C4-2B (cell line): ENCODE data around the gene ATAD3C.

Source experiments
- CTCF ChIP-seq: fragments of 450-650 bp; conservative IDR thresholded peaks from 2 replicates; pipeline ENCODE4 v1.5.1; 2017; ENCODE audit warnings: mild to moderate bottlenecking
- ZFX ChIP-seq: fragments of 450-650 bp; IDR thresholded peaks from 2 replicates; pipeline ENCODE4 v1.6.1; 2017

- no peak for TF ChIP-seq ZFX
- TF ChIP-seq CTCF: no peak
Measured at GRCh38 chr1:1517973-1518620, 68.6 kb downstream of the ATAD3C start.
